ENCODE measurements around the gene SLC26A11. TPM values are rescaled to one million over a fixed set of nuclear protein-coding genes. Genes with fewer than 3 reads are reported as not detected.

The SLC26A11 gene
- total and polyA plus RNA-seq, 2 of the 13 experiments (the other 11 are each of a cell fraction or from before 2014, with no cell fraction given): 8.7 to 13.2 TPM

DNA sequence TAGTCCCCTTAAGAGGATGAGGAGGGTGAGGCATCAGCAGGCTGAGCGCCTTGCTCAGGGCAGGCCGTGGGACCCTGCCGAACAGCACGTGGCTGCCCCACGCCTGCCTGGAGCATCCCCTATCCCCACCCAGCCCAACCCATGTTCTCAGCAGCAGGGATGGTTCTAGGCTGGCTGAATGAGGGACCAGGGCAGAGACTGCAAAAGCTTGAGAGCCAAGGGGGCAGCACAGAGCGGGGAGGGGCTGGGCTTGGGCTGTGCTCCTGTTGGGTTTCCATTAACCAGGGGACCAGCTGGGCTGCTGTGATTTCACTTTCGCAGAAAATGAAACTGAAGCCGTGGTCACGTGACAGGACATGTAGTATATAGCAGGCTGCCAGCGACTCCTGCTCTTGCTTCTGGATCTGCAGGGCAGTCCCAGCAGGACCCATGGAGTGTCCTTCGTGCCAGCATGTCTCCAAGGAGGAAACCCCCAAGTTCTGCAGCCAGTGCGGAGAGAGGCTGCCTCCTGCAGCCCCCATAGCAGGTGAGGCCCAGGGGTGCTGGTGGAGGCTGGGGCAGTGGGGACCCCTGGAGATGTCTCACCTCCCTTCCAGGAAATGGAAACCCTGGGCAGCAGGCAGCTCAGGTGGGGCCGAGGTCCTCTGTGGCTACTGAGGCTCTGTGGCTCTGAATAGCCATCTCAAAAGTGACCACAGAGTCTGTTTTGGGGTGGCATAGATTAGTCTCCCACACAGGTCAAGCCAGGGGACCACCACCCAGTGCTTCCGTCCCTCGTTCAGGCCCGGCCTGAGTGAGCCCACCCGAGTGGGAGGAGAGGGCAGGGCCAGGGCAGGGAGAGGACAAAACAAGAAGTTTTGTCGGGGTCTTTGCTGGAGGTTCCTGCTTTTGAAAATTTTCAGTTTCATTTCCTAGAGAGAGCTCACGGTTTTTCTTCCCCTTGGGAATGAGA, 43.3 kb downstream of the SLC26A11 start (continued):
- TF ChIP-seq ZNF513 (CRISPR knock-in tag; conservative IDR thresholded peaks at IDR 0.05) (no peak), ZMAT3 (CRISPR knock-in tag; conservative IDR thresholded peaks at IDR 0.05) (peak; percentile 86), NFYC (CRISPR knock-in tag; IDR thresholded peaks at IDR 0.05) (no peak; the same call in 1 of the 2 replicates), TCF12 (IDR thresholded peaks at IDR 0.05) (no peak), TCF12 (CRISPR knock-in tag; IDR thresholded peaks at IDR 0.05) (0 out of 2 replicates have a peak, but pooled peaks have one; percentile 20), PBX3 (CRISPR knock-in tag; IDR thresholded peaks at IDR 0.05; ENCODE audit: borderline replicate concordance) (no peak), NFYB (CRISPR knock-in tag; IDR thresholded peaks at IDR 0.05) (no peak), TCF7L2 (IDR thresholded peaks at IDR 0.05; ENCODE audit: low read depth, low read length) (no peak), CREM (IDR thresholded peaks at IDR 0.05) (no peak), CREM (CRISPR knock-in tag; IDR thresholded peaks at IDR 0.05) (no peak), LRRFIP1 (CRISPR knock-in tag; conservative IDR thresholded peaks at IDR 0.05) (no peak), THYN1 (CRISPR knock-in tag; IDR thresholded peaks at IDR 0.05; ENCODE audit: borderline replicate concordance, low read depth) (no peak), ZXDC (CRISPR knock-in tag; IDR thresholded peaks at IDR 0.05) (no peak), ZFP36L2 (CRISPR knock-in tag; IDR thresholded peaks at IDR 0.05) (no peak), SALL2 (CRISPR knock-in tag; IDR thresholded peaks at IDR 0.05) (peak; percentile 88), ZNF143 (CRISPR knock-in tag; IDR thresholded peaks at IDR 0.05) (peak; percentile 36; the same call in 1 of the 2 replicates)
- TF ChIP-seq, protein P1, sequence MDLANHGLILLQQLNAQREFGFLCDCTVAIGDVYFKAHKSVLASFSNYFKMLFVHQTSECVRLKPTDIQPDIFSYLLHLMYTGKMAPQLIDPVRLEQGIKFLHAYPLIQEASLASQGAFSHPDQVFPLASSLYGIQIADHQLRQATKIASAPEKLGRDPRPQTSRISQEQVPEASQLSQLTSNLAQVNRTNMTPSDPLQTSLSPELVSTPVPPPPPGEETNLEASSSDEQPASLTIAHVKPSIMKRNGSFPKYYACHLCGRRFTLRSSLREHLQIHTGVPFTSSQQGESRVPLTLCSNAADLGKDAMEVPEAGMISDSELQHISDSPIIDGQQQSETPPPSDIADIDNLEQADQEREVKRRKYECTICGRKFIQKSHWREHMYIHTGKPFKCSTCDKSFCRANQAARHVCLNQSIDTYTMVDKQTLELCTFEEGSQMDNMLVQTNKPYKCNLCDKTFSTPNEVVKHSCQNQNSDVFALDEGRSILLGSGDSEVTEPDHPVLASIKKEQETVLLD (CRISPR knock-in tag; IDR thresholded peaks at IDR 0.05; ENCODE audit: low read depth): no peak
- TF ChIP-seq, protein P2, sequence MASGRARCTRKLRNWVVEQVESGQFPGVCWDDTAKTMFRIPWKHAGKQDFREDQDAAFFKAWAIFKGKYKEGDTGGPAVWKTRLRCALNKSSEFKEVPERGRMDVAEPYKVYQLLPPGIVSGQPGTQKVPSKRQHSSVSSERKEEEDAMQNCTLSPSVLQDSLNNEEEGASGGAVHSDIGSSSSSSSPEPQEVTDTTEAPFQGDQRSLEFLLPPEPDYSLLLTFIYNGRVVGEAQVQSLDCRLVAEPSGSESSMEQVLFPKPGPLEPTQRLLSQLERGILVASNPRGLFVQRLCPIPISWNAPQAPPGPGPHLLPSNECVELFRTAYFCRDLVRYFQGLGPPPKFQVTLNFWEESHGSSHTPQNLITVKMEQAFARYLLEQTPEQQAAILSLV (CRISPR knock-in tag; IDR thresholded peaks at IDR 0.05; ENCODE audit: borderline replicate concordance): peak; percentile 85; the same call in 1 of the 2 replicates

Data from HepG2 (cell line).